GM18508 (cell line): ENCODE measurements around the gene ARMCX1.
A peak's percentile ranks its signal among the peaks of the same experiment; 100 is the strongest.
"Not testable (repeated sequence)": the region's sequence is repeated elsewhere in the genome, so short reads cannot be mapped to it uniquely, and the experiment has no call there.

ENCODE experiments used
- ATAC-seq: cut with Tn5 transposase; IDR thresholded peaks from one replicate; pipeline ENCODE4 v1.9.1; 2021; ENCODE audit warnings: moderate number of reproducible peaks; ENCODE audit not compliant: insufficient read depth, unreplicated experiment

ARMCX1 gene

DNA sequence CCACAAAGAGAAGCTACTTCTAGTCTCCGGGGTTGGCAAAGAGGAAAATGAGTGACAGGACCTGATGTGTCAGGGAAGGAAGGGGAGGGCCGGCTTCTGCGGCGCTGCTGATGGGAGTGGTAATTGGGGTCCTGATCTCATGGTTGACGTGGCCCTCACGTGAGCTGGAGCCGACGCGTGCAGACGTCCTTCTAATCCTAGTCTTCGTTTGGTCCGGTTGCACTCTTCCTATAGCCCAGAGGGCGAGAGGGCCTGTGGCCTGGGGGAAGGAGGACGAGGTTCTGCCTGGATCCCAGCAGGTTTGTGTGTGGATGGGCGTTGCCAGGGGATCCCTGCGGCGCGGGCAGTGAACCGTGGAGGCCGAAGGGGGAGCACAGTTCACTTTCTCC is at the start of gene ARMCX1:
Gene ARMCX1 (plus strand): TSS at position 186 of the 389 bp plus-strand sequence. CDS start 2,384 bp downstream, outside the sequence.
- ATAC-seq = no peak

DNA sequence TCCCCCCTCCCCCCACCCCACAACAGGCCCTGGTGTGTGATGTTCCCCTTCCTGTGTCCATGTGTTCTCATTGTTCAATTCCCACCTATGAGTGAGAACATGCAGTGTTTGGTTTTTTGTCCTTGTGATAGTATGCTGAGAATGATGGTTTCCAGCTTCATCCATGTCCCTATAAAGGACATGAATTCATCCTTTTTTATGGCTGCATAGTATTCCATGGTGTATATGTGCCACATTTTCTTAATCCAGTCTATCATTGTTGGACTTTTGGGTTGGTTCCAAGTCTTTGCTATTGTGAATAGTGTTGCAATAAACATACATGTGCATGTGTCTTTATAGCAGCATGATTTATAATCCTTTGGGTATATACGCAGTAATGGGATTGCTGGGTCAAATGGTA is 47.4 kb upstream of the ARMCX1 start:
- not testable (repeated sequence) for ATAC-seq

DNA sequence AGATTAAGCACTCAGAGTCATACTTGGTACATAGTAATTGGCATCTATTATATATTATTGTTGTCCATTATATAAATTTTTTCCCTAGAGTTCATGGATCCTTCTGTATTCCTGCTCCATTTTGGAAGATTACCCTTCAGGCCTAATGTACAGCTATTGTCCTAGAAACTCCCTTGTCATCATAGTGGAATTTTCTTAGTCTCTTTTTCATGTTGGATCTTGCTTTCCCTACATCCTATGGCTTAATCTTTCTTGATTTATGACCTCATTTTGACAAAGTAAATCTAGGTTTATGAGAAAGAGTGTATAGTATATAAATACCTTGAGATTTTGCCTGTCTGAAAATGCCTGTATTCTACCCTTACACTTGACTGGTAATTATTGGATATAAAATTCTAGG is 43.0 kb upstream of the ARMCX1 start:
- ATAC-seq = no peak

DNA sequence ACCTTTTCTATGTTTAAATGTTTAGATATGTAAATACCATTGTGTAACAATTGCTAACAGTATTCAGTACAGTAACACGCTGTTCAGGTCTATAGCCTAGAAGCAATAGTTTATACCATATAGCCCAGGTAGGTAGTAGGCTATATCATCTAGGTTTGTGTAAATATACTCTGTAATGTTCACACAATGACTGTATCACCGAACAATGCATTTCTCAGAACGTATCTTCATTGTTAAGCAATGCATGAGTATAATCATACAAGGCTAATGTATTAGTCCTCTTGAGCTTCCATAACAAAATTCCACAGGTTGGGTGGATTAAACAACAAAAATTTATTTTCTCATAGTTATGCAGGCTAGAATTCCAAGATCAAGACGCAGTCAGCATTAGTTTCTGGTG is 42.4 kb upstream of the ARMCX1 start:
- no peak for ATAC-seq

DNA sequence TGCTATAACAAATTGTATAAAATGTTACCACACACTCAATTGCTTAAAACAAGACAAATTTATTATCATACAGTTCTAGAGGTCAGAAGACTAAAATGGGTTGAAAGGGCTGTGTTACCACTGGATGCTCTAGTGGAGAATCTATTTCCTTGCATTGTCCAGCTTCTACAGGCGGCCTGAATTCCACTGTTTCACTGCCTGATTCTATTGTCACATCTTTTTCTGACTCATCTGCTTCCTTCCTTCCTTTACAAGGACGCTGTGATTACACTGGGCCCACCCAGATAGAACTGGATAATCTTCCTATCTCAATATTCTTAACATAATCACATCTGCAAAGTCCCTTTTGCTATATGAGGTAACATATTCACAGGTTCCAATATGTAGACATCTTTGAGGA is 19.4 kb upstream of the ARMCX1 start:
- ATAC-seq = no peak

DNA sequence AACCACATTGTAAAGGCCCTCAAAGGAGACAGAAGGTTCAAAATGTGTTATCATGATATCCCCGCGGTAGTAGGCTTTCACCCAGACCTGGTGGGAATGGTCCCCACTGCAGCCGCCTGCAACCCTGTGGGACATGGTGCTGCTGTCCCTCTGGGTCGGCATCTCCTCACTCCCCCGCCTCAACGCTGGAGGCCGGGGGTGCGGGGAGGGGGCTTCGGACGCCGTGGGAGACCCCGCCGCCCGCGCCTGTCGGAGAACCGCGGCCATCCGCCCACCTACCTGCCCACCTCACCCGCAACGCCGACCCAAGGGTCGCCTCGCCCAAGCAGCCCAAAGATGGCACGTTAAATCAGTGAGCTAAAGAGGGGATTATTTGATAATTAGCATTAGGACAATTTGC is 11.2 kb upstream of the ARMCX1 start:
- ATAC-seq = no peak

DNA sequence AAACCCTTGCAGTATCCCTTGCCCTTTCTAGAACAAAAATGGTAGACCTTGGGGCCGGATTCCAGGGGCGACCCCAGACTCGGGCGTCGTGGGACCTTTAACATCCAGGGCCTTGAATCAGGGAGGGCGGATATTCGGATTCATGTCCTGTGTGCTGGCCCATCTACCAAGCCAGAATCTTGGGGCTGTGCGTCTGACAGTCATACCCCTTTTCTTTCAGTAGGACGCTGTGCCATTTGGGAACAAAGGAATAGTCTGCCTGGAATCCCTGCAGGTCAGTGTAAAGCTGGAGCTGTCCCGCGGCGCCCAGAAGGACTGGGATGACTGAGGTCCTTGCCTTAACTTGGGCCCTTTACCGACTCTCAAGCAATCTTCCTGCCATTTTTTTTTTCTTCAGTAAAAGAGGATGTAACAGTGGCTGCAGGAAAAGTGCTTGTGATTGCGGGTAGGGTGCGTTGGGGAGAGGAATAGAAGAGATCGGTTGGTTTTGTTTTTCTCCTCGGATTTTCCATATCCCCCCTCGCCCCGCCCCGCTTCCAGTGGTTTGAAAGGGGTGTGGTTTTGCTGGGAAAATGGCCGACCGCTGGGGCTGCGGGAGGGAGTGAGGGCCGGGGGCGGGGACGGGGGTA is 518 bp downstream of the ARMCX1 start:
- ATAC-seq = no peak

DNA sequence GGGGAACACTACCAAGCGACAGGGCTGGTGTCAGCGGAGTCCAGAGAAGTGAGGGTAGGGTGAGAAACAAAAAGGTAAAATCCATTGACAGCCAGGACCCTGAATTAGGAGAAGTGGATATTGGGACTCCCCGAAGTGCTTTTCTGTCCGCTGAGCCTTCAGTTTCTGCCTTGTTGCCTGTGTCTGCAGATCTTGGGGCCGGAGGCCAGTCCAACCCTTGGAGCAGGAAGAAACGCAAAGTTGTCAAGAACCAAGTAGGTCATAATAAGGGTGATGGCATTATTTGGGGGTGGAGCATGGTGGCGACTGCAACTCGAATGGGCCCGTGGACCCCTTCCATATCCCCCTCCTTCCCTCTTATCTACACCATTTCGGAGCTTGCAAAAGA is 1.0 kb downstream of the ARMCX1 start:
- no peak for ATAC-seq

DNA sequence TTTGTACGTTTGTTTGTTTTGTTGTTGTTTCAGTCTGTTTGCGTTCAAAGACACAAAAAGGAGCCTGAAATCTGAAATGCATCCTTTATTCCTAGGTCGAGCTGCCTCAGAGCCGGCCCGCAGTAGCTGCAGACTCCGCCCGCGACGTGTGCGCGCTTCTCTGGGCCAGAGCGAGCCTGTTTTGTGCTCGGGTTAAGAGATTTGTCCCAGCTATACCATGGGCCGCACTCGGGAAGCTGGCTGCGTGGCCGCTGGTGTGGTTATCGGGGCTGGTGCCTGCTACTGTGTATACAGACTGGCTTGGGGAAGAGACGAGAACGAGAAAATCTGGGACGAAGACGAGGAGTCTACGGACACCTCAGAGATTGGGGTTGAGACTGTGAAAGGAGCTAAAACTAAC is 2.4 kb downstream of the ARMCX1 start:
- no peak for ATAC-seq

DNA sequence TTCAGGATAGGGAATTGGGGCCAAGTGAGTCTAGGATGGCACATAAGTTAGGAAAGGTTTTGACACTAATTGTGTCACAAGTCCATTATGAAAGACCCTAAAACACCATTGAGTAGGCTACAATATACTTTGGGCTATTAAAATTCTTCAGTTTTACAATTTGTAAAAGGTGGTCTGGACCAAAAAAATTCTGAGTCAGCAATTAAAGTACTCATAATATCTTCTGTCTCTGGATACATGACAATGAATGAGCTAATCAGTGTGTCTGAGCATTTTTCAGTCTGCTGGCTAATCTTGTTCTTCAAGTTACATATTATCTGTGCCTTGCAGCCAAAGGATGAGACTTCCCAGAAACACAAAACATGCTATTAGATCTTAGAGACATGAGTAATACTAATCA is 14.3 kb downstream of the ARMCX1 start:
- no peak for ATAC-seq

DNA sequence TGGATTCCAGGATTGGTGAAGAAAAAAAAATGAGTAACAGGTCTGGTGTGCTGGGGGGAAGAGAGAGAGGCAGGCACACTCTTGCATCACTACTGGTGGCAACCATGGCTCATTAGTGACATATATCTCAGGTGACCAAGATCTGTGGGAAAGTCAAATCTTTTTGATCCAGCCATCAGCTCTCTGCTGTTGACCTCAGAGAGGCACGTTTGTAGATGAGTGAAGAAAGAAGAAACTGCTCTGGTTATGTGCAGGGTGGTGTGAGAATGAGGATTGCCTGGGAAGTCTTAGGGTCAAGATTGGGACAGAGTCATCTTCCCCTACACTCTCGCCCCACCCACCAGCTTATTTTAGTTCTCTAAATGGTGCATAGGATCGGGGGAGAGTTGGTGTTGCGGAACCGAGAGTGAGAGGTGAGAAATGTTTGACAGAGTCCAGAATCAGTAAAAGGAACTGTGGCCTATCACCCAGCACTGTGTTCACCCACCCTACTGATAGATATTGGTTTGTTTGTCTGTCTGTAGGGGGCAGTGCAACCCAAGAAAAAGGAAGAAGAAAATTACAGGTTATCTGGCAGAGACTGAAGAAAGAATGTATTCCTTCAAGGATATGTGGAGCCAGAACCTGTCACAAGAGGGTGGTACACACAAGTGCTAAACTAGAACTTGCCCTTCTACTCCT is 45.5 kb downstream of the ARMCX1 start:
- ATAC-seq = peak; percentile 98

DNA sequence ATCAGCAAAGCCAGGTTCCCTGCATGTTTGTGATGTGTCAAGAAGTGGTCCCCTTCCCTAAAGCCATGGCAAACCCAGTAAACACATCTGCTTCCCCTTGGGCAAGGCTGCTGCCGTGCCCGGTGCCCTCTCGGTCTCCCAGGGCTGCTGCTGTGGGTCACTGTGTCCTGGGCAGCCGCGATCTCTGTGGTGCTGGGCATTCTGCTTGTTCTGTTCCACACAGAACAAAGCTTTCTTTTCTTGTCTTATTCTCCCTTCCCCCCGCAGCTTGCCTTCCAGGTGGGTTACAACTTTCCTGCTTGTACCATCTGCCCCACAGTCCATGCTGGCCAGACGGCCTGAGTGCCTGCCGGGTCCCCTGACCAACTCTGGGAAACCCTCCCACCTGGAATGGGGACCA is 49.2 kb downstream of the ARMCX1 start:
- not testable (repeated sequence) for ATAC-seq

DNA sequence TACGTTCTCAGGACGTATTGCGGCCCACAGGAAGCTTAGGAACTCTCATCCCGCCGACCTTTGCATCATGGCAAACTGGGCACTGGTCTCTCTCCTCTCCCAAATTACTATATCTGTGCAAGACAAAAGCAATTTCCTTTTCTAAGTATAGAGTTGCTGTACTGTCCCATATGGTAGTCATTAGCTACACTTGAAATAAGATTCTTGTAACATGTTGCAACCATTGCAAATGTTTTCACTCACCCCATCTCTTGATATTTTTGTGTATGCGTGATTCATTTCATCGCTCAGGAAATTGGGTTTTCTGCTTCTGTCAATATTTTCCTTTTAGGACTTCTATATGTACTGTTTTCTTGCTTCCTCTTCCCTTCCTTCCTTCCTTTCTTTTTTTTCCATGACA is 51.7 kb downstream of the ARMCX1 start:
- ATAC-seq = no peak
